Forelimb muscle (tissue), 1 donor: ENCODE measurements around the gene PLEKHG2. TPM values are rescaled to one million over a fixed set of nuclear protein-coding genes. Genes with fewer than 3 reads are reported as not detected.

Experiments
- polyA plus RNA-seq: library from polyadenylated mRNA; unstranded; fragments of 120-200 nt; gene quantifications from one replicate; pipeline ENCODE4 v1.2.1, GENCODE V29; 2013; ENCODE audit not compliant: insufficient read length

Gene PLEKHG2
- polyA plus RNA-seq, 1 donor, result 43.0 TPM

Other genes with a start within 250 kb of the PLEKHG2 start
- 0.06 TPM for gene NCCRP1, start 215.7 kb upstream of the PLEKHG2 start, polyA plus RNA-seq
- not detected for gene SYCN, start 208.4 kb upstream of the PLEKHG2 start, polyA plus RNA-seq
- gene IFNL3, start 167.7 kb upstream of the PLEKHG2 start, polyA plus RNA-seq, result not detected
- 0.10 TPM for gene IFNL4, start 163.8 kb upstream of the PLEKHG2 start, polyA plus RNA-seq
- gene IFNL2, start 144.3 kb upstream of the PLEKHG2 start, polyA plus RNA-seq, result not detected
- gene IFNL1, start 116.3 kb upstream of the PLEKHG2 start, polyA plus RNA-seq, result not detected
- gene LRFN1, start 91.8 kb upstream of the PLEKHG2 start, polyA plus RNA-seq, result 0.77 TPM
- gene GMFG, start 76.6 kb upstream of the PLEKHG2 start, polyA plus RNA-seq, result 14.5 TPM
- 79.3 TPM for gene SAMD4B, start 70.2 kb upstream of the PLEKHG2 start, polyA plus RNA-seq
- 35.7 TPM for gene PAF1, start 21.6 kb upstream of the PLEKHG2 start, polyA plus RNA-seq
- 23.9 TPM for gene MED29, start 21.3 kb upstream of the PLEKHG2 start, polyA plus RNA-seq
- gene ZFP36, start 5.8 kb upstream of the PLEKHG2 start, polyA plus RNA-seq, result 36.5 TPM
- gene RPS16, start 23.3 kb downstream of the PLEKHG2 start, polyA plus RNA-seq, result 2,074 TPM
- 81.6 TPM for gene SUPT5H, start 32.9 kb downstream of the PLEKHG2 start, polyA plus RNA-seq
- gene TIMM50, start 68.2 kb downstream of the PLEKHG2 start, polyA plus RNA-seq, result 49.2 TPM
- gene DLL3, start 86.3 kb downstream of the PLEKHG2 start, polyA plus RNA-seq, result 0.10 TPM
- not detected for gene SELENOV, start 102.5 kb downstream of the PLEKHG2 start, polyA plus RNA-seq
- gene EID2B, start 120.2 kb downstream of the PLEKHG2 start, polyA plus RNA-seq, result 2.0 TPM
- gene EID2, start 127.5 kb downstream of the PLEKHG2 start, polyA plus RNA-seq, result 8.8 TPM
- 0.25 TPM for gene LGALS13, start 189.9 kb downstream of the PLEKHG2 start, polyA plus RNA-seq
- not detected for gene LGALS16, start 243.2 kb downstream of the PLEKHG2 start, polyA plus RNA-seq